ENCODE results near the gene KLK1. TPM values are rescaled to one million over a fixed set of nuclear protein-coding genes. Genes with fewer than 3 reads are reported as not detected.

The KLK1 gene
- total RNA-seq, 1 experiment from 2014 or later, result not detected

GRCh38 chr19:50820549-50821247 lies 2.9 kb downstream of the KLK1 start:
- TF ChIP-seq, protein P1, sequence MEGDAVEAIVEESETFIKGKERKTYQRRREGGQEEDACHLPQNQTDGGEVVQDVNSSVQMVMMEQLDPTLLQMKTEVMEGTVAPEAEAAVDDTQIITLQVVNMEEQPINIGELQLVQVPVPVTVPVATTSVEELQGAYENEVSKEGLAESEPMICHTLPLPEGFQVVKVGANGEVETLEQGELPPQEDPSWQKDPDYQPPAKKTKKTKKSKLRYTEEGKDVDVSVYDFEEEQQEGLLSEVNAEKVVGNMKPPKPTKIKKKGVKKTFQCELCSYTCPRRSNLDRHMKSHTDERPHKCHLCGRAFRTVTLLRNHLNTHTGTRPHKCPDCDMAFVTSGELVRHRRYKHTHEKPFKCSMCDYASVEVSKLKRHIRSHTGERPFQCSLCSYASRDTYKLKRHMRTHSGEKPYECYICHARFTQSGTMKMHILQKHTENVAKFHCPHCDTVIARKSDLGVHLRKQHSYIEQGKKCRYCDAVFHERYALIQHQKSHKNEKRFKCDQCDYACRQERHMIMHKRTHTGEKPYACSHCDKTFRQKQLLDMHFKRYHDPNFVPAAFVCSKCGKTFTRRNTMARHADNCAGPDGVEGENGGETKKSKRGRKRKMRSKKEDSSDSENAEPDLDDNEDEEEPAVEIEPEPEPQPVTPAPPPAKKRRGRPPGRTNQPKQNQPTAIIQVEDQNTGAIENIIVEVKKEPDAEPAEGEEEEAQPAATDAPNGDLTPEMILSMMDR (conservative IDR thresholded peaks at IDR 0.05; ENCODE audit: low read depth, low read length), result no peak
- TF ChIP-seq EZH2 (IDR thresholded peaks at IDR 0.05; ENCODE audit: borderline replicate concordance, low read depth, low read length, poor library complexity, severe bottlenecking), result no peak
- peaks cover 10% of the 10 kb centered on the region for H3K27me3 ChIP-seq (replicated peaks; ENCODE audit: insufficient read depth, low read depth, low read length, poor library complexity)
- intact Hi-C loops (cut with micrococcal nuclease; ENCODE audit: unreplicated experiment), result no loop called here
- no peak overlapping the region for H3K27ac ChIP-seq (ENCODE audit: low read depth, low read length, poor library complexity, severe bottlenecking)
- DNase-seq (ENCODE audit: low spot score), result no peak
- no peaks in the 10 kb centered on the region for H3K9me3 ChIP-seq (ENCODE audit: low read depth, low read length, poor library complexity, severe bottlenecking)
- BruUV-seq (replicated peaks), result no TSS peak
- ChIA-PET CTCF (no interaction called here), POLR2A (ENCODE audit: low non-redundant PET) (no interaction called here)
- no peaks in the 10 kb centered on the region for H3K36me3 ChIP-seq (ENCODE audit: insufficient read depth, low read length, poor library complexity, severe bottlenecking)
- no peak overlapping the region for H3K4me3 ChIP-seq (ENCODE audit: low read depth, low read length, poor library complexity, severe bottlenecking)
- no peaks in the 10 kb centered on the region for H3K4me1 ChIP-seq (ENCODE audit: insufficient read depth, low read length, poor library complexity, severe bottlenecking)

DNA sequence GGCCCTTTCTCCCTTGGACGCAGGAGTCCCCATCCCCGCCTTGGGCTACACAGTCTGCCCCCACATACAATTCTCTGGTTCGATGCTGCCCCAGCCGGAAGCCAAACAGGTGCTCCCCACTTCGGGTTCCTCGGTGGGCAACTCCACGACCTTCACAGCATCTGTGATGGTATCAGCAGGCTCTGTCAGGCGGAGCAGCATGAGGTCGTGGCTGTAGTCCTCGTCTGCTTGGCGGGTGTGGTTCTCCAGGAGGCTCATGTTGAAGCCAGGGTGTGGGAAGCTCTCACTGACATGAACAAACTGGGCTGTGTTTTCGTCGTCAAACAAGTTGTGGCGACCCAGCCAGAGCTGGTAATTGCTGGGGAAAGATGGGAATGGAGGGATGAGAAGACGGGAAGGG lies 3.5 kb downstream of the KLK1 start:
- no TSS peak for BruUV-seq (replicated peaks)
- H3K36me3 ChIP-seq (ENCODE audit: insufficient read depth, low read length, poor library complexity, severe bottlenecking), result no peaks in the 10 kb centered on the region
- H3K4me1 ChIP-seq (ENCODE audit: insufficient read depth, low read length, poor library complexity, severe bottlenecking), result no peaks in the 10 kb centered on the region
- POLR2A ChIA-PET (ENCODE audit: low non-redundant PET), result no interaction called here
- H3K9me3 ChIP-seq (ENCODE audit: low read depth, low read length, poor library complexity, severe bottlenecking), result no peaks in the 10 kb centered on the region
- no peak for DNase-seq (ENCODE audit: low spot score)
- TF ChIP-seq EZH2 (IDR thresholded peaks at IDR 0.05; ENCODE audit: borderline replicate concordance, low read depth, low read length, poor library complexity, severe bottlenecking), result no peak
- TF ChIP-seq, protein P1 (conservative IDR thresholded peaks at IDR 0.05; ENCODE audit: low read depth, low read length), result no peak
- no peak overlapping the region for H3K27ac ChIP-seq (ENCODE audit: low read depth, low read length, poor library complexity, severe bottlenecking)
- no peak overlapping the region for H3K4me3 ChIP-seq (ENCODE audit: low read depth, low read length, poor library complexity, severe bottlenecking)
- CTCF ChIA-PET, result no interaction called here
- peaks cover 7% of the 10 kb centered on the region for H3K27me3 ChIP-seq (replicated peaks; ENCODE audit: insufficient read depth, low read depth, low read length, poor library complexity)
- intact Hi-C loops (cut with micrococcal nuclease; ENCODE audit: unreplicated experiment), result no loop called here

GRCh38 chr19:50819636-50820035 lies 4.0 kb downstream of the KLK1 start:
- POLR2A ChIA-PET (ENCODE audit: low non-redundant PET), result no interaction called here
- no TSS peak for BruUV-seq (replicated peaks)
- Histone ChIP-seq H3K9me3 (ENCODE audit: low read depth, low read length, poor library complexity, severe bottlenecking) (no peaks in the 10 kb centered on the region), H3K27me3 (replicated peaks; ENCODE audit: insufficient read depth, low read depth, low read length, poor library complexity) (peaks cover 7% of the 10 kb centered on the region), H3K36me3 (ENCODE audit: insufficient read depth, low read length, poor library complexity, severe bottlenecking) (no peaks in the 10 kb centered on the region), H3K4me1 (ENCODE audit: insufficient read depth, low read length, poor library complexity, severe bottlenecking) (no peaks in the 10 kb centered on the region), H3K27ac (ENCODE audit: low read depth, low read length, poor library complexity, severe bottlenecking) (no peak overlapping the region), H3K4me3 (ENCODE audit: low read depth, low read length, poor library complexity, severe bottlenecking) (no peak overlapping the region)
- no peak for DNase-seq (ENCODE audit: low spot score)
- intact Hi-C loops (cut with micrococcal nuclease; ENCODE audit: unreplicated experiment), result no loop called here
- TF ChIP-seq, protein P1 (conservative IDR thresholded peaks at IDR 0.05; ENCODE audit: low read depth, low read length), result no peak
- no peak for TF ChIP-seq EZH2 (IDR thresholded peaks at IDR 0.05; ENCODE audit: borderline replicate concordance, low read depth, low read length, poor library complexity, severe bottlenecking)
- CTCF ChIA-PET, result no interaction called here
